HepG2 (cell line): ENCODE data around the gene FBXO10. TPM values are rescaled to one million over a fixed set of nuclear protein-coding genes. Genes with fewer than 3 reads are reported as not detected.

Experiments used
- ATAC-seq: fragments of 200-7000 bp; cut with Tn5 transposase; 3 replicates; pipeline ENCODE4 v1.9.1; 2020; ENCODE audit warnings: mild to moderate bottlenecking, moderate library complexity
- BruUV-seq: library from RNA; stranded (reverse); fragments of 400-500 nt; replicated peaks from 2 replicates; lab custom pipeline; 2021; lab: Mats Ljungman, UMichigan
- CTCF ChIA-PET: fragments of 300-600 bp; formaldehyde crosslinking; extraction: SDS; loops from one replicate; lab custom pipeline; 2021; ENCODE audit warnings: low total read pairs, inconsistent platforms, low intra/inter-chr PET ratio; lab: Yijun Ruan, JAX
- POLR2A ChIA-PET: fragments of 350-600 bp; sonication (Branson Sonifier 250); formaldehyde crosslinking; loops from one replicate; lab custom pipeline; 2020; ENCODE audit warnings: antibody characterized with exemption, inconsistent platforms; lab: Yijun Ruan, JAX
- DNase-seq: peaks from one replicate; pipeline ENCODE4 v3.0.0-alpha.2; 2015; ENCODE audit warnings: low spot score
- FAIRE-seq: peaks from 3 replicates; lab custom pipeline; 2011; peaks lifted over from hg19 to GRCh38; lab: Jason Lieb, UNC
- H2AFZ ChIP-seq: one replicate; pipeline ENCODE4 v1.6.1; 2011; ENCODE audit warnings: low read length, inconsistent platforms
- H3K27ac ChIP-seq: fragments of 300-600 bp; 3 replicates; pipeline ENCODE4 v1.8.0; 2011; ENCODE audit warnings: mixed run types, mild to moderate bottlenecking, mixed read lengths, low read length, inconsistent platforms; ENCODE audit not compliant: insufficient read depth; ENCODE audit errors: extremely low read length
- H3K27me3 ChIP-seq, 2 experiments: fragments of 200-600 bp in 1 of 2; 2 replicates in 1 of 2; 3 replicates in 1 of 2; pipeline versions ENCODE4 v1.6.0 to v1.8.0; 2011; ENCODE audit warnings: low read length in 2 of 2, mild to moderate bottlenecking in 2 of 2, moderate library complexity in 2 of 2, inconsistent platforms in 1 of 2; ENCODE audit not compliant: insufficient read depth in 2 of 2, control insufficient read depth in 1 of 2
- H3K36me3 ChIP-seq, 2 experiments: fragments of 200-600 bp in 1 of 2; replicated peaks in 1 of 2; 2 replicates in 1 of 2; 3 replicates in 1 of 2; pipeline versions ENCODE4 v1.5.1 to v1.8.0; 2011; ENCODE audit warnings: low read length in 2 of 2, inconsistent platforms in 1 of 2; ENCODE audit not compliant: insufficient read depth in 2 of 2, control insufficient read depth in 1 of 2
- H3K4me1 ChIP-seq: 2 replicates; pipeline ENCODE4 v1.5.1; 2012; ENCODE audit warnings: low read length, inconsistent platforms; ENCODE audit not compliant: insufficient read depth
- H3K4me2 ChIP-seq: 2 replicates; pipeline ENCODE4 v1.6.0; 2011; ENCODE audit warnings: low read depth, low read length, inconsistent platforms
- H3K4me3 ChIP-seq, 3 experiments: fragments of 200-600 bp in 1 of 3; sonication (generic), shearing (Covaris generic) in 1 of 3; replicated peaks in 1 of 3; 2 replicates each; pipeline ENCODE4 v1.5.1; 2011 to 2016; ENCODE audit warnings: low read length in 3 of 3, inconsistent platforms in 2 of 3, low read depth in 2 of 3, mild to moderate bottlenecking in 2 of 3, control low read depth in 1 of 3, mixed read lengths in 1 of 3; ENCODE audit not compliant: insufficient read depth in 1 of 3
- H3K79me2 ChIP-seq: one replicate; pipeline ENCODE4 v1.6.1; 2011; ENCODE audit warnings: low read length, inconsistent platforms; ENCODE audit not compliant: insufficient read depth
- H3K9ac ChIP-seq: 2 replicates; pipeline ENCODE4 v1.6.0; 2011; ENCODE audit warnings: mild to moderate bottlenecking, low read depth, low read length, inconsistent platforms; ENCODE audit not compliant: insufficient read depth
- H3K9me3 ChIP-seq: 2 replicates; pipeline ENCODE4 v1.5.1; 2012; ENCODE audit warnings: mild to moderate bottlenecking, low read length
- H4K20me1 ChIP-seq: 2 replicates; pipeline ENCODE4 v1.6.0; 2011; ENCODE audit warnings: inconsistent platforms, mild to moderate bottlenecking, low read length, moderate library complexity; ENCODE audit not compliant: insufficient read depth
- ADNP ChIP-seq: sonication (generic); formaldehyde crosslinking; IDR thresholded peaks from 2 replicates; pipeline ENCODE4 v1.4.0; 2020; ENCODE audit warnings: missing genetic modification reagents
- ETS1 ChIP-seq: sonication (generic); formaldehyde crosslinking; IDR thresholded peaks from 2 replicates; pipeline ENCODE4 v1.4.0; 2020; ENCODE audit warnings: missing genetic modification reagents
- KLF6 ChIP-seq: IDR thresholded peaks from 2 replicates; pipeline ENCODE4 v1.8.0; 2016; ENCODE audit warnings: missing biosample characterization, missing genetic modification reagents
- KLF9 ChIP-seq: IDR thresholded peaks from 2 replicates; pipeline ENCODE4 v1.6.1; 2016; ENCODE audit warnings: low read depth
- SCMH1 ChIP-seq: sonication (generic); formaldehyde crosslinking; IDR thresholded peaks from 2 replicates; pipeline ENCODE4 v1.9.0; 2021; ENCODE audit warnings: missing genetic modification reagents, mild to moderate bottlenecking, borderline replicate concordance
- ZNF180 ChIP-seq: sonication (generic); formaldehyde crosslinking; IDR thresholded peaks from 2 replicates; pipeline ENCODE4 v1.4.0; 2020; ENCODE audit warnings: low read depth, missing genetic modification reagents, borderline replicate concordance
- ZNF556 ChIP-seq: sonication (generic); formaldehyde crosslinking; IDR thresholded peaks from 2 replicates; pipeline ENCODE4 v1.4.0; 2020; ENCODE audit warnings: mild to moderate bottlenecking, missing genetic modification reagents, borderline replicate concordance
- ZNF652 ChIP-seq: IDR thresholded peaks from 2 replicates; pipeline ENCODE4 v1.6.1; 2016; ENCODE audit warnings: low read depth, borderline replicate concordance
- WGBS: methylation state at CpG from one replicate; pipeline ENCODE4 v1.1.6; 2017; ENCODE audit warnings: low lambda C conversion rate; 5-methylcytosine and 5-hydroxymethylcytosine counted together
- in situ Hi-C: cut with HindIII; loops from 2 replicates; pipeline ENCODE4 v1.10.0; 2017; ENCODE audit warnings: low pct_unique_long_range_greater_than_20kb; ENCODE audit not compliant: extremely low pct_ligation_motif_present
- intact Hi-C: fragments of 100-400 bp; cut with micrococcal nuclease; formaldehyde crosslinking; loops from one replicate; pipeline ENCODE4 v1.10.0; 2022; ENCODE audit not compliant: unreplicated experiment
- polyA plus RNA-seq, 8 experiments: library from polyadenylated mRNA; depleted of rRNA in 3 of 8; stranded (reverse) in 7 of 8; unstranded in 1 of 8; fragments of >200 nt; fragmentation: Illumina TruSeq in 4 of 8; extraction: Trizol in 4 of 8; gene quantifications; 2 replicates each; pipeline versions ENCODE4 v1.2.1 to v1.2.3, GENCODE V29; 2011 to 2016; ENCODE audit warnings: low read depth in 4 of 8, missing spikeins in 1 of 8, mixed read lengths in 1 of 8; ENCODE audit not compliant: insufficient read depth in 1 of 8
- total RNA-seq, 5 experiments: library from RNA; depleted of rRNA; stranded (reverse); fragments of >200 nt; fragmentation: Illumina TruSeq; extraction: Trizol; gene quantifications; 2 replicates each; pipeline ENCODE4 v1.2.3, GENCODE V29; 2016; ENCODE audit warnings: low read depth in 1 of 5

Gene FBXO10
- total and polyA plus RNA-seq, 2 of the 13 experiments (the other 11 are each of a cell fraction or from before 2014, with no cell fraction given), result 3.1 to 5.1 TPM

- Histone ChIP-seq H4K20me1 (no peaks in the 10 kb centered on the region), H3K4me3 (no peak overlapping the region), H3K4me2 (no peak overlapping the region), H3K9me3 (no peaks in the 10 kb centered on the region), H3K36me3 (peaks cover 3 to 4% of the 10 kb centered on the region in 2 experiments; a peak in 2 of 5 replicates), H3K27me3 (no peaks in the 10 kb centered on the region), H3K9ac (no peak overlapping the region), H3K27ac (no peak overlapping the region), H2AFZ (no peak overlapping the region), H3K4me1 (no peaks in the 10 kb centered on the region), H3K79me2 (no peaks in the 10 kb centered on the region)
- POLR2A ChIA-PET, result no interaction called here
- no peak for FAIRE-seq
- no peak for TF ChIP-seq SCMH1 (CRISPR knock-in tag)
- no peak for TF ChIP-seq ETS1 (CRISPR knock-in tag)
- TF ChIP-seq ZNF180, result no peak
- no peak for TF ChIP-seq KLF9 (CRISPR knock-in tag)
- TF ChIP-seq KLF6, result no peak
- TF ChIP-seq ZNF556 (CRISPR knock-in tag), result no peak
- TF ChIP-seq ZNF652 (CRISPR knock-in tag), result no peak
- TF ChIP-seq ADNP, result no peak
- in situ Hi-C loops (no loop called here), intact Hi-C loops (no loop called here)
- no peak for ATAC-seq
- no peak for DNase-seq
- 95% methylated on average over 18 of the region's 18 CpGs for WGBS
- no TSS peak for BruUV-seq
- CTCF ChIA-PET, result no interaction called here
Observed at GRCh38 chr9:37528652-37529471, 47.3 kb downstream of the FBXO10 start.
